Ishikawa (cell line): ENCODE measurements around the gene NHSL1.

Source experiments
- CEBPB ChIP-seq: IDR thresholded peaks from 2 replicates; pipeline ENCODE4 v1.6.1; 2012
- CREB1 ChIP-seq: IDR thresholded peaks from 2 replicates; pipeline ENCODE4 v1.6.1; 2012; ENCODE audit warnings: low read depth
- EGR1 ChIP-seq: IDR thresholded peaks from 2 replicates; pipeline ENCODE4 v1.6.1; 2012
- EP300 ChIP-seq: IDR thresholded peaks from 2 replicates; pipeline ENCODE4 v1.6.1; 2012; ENCODE audit warnings: borderline replicate concordance
- FOXM1 ChIP-seq: IDR thresholded peaks from 2 replicates; pipeline ENCODE4 v1.6.1; 2012; ENCODE audit warnings: low read depth, borderline replicate concordance
- NFIC ChIP-seq: IDR thresholded peaks from 2 replicates; pipeline ENCODE4 v1.6.1; 2012
- RAD21 ChIP-seq: IDR thresholded peaks from 2 replicates; pipeline ENCODE4 v1.6.1; 2012; ENCODE audit warnings: low read depth
- TAF1 ChIP-seq: IDR thresholded peaks from 2 replicates; pipeline ENCODE4 v1.6.1; 2012; ENCODE audit warnings: low read depth, mild to moderate bottlenecking
- TCF12 ChIP-seq: IDR thresholded peaks from 2 replicates; pipeline ENCODE4 v1.6.1; 2012; ENCODE audit warnings: low read depth
- TEAD4 ChIP-seq: IDR thresholded peaks from 2 replicates; pipeline ENCODE4 v1.6.1; 2012
- YY1 ChIP-seq: IDR thresholded peaks from 2 replicates; pipeline ENCODE4 v1.6.1; 2012; ENCODE audit warnings: low read depth
- ZBTB7A ChIP-seq: IDR thresholded peaks from 2 replicates; pipeline ENCODE4 v1.6.1; 2012; ENCODE audit warnings: low read depth
- TF ChIP-seq, protein P1 (sequence below): IDR thresholded peaks from 2 replicates; pipeline ENCODE4 v1.6.1; 2012
- TF ChIP-seq, protein P2 (sequence below): IDR thresholded peaks from 2 replicates; pipeline ENCODE4 v1.6.1; 2012; ENCODE audit warnings: low read depth, mild to moderate bottlenecking
- TF ChIP-seq, protein P3 (sequence below): IDR thresholded peaks from 2 replicates; pipeline ENCODE4 v1.6.1; 2012

The NHSL1 gene

DNA sequence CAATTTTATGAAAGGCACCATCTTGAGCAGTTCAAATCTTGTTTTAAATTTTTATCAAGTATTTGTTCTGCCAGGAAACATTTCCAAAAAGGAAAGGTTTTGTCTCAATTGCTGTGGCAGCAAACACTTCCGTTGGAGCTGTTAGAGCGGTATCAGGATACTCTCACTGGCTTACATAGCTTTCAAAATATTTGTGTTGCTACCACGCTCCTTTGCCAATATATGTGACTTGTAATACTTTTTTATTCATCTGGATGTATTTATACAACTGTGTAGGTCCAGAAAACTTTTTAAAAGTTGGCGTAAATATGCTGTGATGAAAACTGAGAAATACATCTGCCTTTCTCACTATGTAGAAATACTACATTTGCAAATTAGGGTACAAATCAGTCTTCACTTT, 37.8 kb upstream of the NHSL1 start:
- TF ChIP-seq, protein P1, sequence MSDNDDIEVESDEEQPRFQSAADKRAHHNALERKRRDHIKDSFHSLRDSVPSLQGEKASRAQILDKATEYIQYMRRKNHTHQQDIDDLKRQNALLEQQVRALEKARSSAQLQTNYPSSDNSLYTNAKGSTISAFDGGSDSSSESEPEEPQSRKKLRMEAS, result no peak

DNA sequence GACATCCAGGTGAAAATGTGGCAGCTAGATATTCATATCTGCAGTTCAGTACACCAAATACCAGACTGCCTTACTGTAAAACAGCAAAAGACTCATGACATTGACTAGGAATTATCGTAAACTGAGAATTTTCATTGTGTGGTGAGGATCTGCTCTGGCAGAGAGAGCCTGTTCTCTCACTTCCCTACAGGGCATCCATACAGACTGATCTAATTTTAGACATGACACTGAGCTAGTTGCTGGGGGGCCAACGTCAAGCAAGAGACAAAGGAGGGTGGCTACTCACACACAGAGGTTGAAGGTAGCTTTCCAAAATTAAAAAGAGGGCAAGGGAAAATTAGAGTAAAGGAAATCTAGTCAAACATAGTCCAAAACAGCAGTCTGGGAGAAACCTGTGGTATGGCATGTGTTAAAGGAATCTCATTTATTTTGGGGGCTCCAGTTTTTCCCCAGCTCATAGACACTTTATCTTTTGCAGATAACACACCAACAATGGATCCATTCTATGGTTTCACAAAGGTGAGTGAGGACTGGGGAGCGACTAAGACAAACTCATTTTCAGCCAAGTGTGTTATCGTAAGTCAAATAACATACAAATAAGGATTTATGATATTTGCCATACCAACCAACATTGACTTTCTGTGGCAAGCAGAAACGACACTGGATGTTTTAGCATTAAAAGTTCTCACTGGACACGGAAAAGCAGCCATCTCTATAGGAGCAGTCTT, 36.6 kb upstream of the NHSL1 start:
- no peak for TF ChIP-seq TAF1
- TF ChIP-seq TCF12, result no peak
- no peak for TF ChIP-seq YY1
- TF ChIP-seq ZBTB7A, result no peak
- TF ChIP-seq, protein P2, sequence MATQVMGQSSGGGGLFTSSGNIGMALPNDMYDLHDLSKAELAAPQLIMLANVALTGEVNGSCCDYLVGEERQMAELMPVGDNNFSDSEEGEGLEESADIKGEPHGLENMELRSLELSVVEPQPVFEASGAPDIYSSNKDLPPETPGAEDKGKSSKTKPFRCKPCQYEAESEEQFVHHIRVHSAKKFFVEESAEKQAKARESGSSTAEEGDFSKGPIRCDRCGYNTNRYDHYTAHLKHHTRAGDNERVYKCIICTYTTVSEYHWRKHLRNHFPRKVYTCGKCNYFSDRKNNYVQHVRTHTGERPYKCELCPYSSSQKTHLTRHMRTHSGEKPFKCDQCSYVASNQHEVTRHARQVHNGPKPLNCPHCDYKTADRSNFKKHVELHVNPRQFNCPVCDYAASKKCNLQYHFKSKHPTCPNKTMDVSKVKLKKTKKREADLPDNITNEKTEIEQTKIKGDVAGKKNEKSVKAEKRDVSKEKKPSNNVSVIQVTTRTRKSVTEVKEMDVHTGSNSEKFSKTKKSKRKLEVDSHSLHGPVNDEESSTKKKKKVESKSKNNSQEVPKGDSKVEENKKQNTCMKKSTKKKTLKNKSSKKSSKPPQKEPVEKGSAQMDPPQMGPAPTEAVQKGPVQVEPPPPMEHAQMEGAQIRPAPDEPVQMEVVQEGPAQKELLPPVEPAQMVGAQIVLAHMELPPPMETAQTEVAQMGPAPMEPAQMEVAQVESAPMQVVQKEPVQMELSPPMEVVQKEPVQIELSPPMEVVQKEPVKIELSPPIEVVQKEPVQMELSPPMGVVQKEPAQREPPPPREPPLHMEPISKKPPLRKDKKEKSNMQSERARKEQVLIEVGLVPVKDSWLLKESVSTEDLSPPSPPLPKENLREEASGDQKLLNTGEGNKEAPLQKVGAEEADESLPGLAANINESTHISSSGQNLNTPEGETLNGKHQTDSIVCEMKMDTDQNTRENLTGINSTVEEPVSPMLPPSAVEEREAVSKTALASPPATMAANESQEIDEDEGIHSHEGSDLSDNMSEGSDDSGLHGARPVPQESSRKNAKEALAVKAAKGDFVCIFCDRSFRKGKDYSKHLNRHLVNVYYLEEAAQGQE, result no peak
- no peak for TF ChIP-seq RAD21
- TF ChIP-seq EP300, result no peak

DNA sequence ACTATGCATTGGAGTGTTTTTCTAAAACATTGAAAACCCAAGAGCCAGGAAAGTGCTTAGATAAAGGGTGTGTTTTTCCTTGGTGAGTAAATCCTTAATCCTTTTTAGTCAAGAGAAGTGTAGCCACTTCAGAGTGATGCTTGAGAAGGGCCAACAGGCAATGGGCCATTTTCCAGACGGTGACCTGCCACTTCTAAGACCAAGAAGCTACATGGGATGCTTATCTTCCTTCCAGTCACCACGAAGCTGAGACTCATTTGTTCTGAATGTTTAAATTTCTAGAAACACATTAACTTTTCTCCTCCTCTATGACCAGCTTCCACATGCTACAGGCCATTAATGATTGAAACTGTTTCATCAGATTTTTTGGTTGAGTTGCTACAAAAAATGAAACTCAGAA, 34.4 kb upstream of the NHSL1 start:
- no peak for TF ChIP-seq ZBTB7A
- no peak for TF ChIP-seq CREB1
- TF ChIP-seq EP300, result no peak
- no peak for TF ChIP-seq CEBPB
- TF ChIP-seq TEAD4, result no peak
- TF ChIP-seq, protein P1, result no peak
- TF ChIP-seq, protein P3, sequence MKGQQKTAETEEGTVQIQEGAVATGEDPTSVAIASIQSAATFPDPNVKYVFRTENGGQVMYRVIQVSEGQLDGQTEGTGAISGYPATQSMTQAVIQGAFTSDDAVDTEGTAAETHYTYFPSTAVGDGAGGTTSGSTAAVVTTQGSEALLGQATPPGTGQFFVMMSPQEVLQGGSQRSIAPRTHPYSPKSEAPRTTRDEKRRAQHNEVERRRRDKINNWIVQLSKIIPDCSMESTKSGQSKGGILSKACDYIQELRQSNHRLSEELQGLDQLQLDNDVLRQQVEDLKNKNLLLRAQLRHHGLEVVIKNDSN, result no peak
- TF ChIP-seq TAF1, result no peak
- TF ChIP-seq RAD21, result no peak
- no peak for TF ChIP-seq FOXM1
- no peak for TF ChIP-seq YY1
- TF ChIP-seq, protein P2, result no peak
- TF ChIP-seq EGR1, result no peak
- TF ChIP-seq TCF12, result no peak
- no peak for TF ChIP-seq NFIC

DNA sequence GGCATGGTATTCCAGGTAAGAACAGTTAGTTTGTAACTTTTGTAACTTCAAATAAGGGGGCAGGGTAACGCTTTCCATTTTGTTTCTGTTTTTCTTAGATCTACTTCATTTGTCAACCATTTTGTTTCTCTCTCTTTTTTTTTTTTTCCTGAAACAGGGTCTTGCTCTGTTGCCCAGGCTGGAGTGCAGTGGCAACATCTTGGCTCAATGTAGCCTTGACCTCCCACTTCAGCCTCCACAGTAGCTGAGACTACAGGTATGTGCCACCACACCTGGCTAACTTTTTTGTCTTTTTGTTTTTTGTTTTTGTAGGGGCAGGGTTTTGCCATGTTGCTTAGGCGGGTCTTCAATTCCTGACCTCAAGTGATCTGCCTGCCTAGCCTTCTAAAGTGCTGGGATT, 32.1 kb upstream of the NHSL1 start:
- TF ChIP-seq, protein P1, result no peak
- TF ChIP-seq, protein P3, result no peak
- no peak for TF ChIP-seq NFIC
- TF ChIP-seq EP300, result no peak
- TF ChIP-seq TCF12, result no peak
- no peak for TF ChIP-seq CREB1
- TF ChIP-seq RAD21, result no peak
- TF ChIP-seq ZBTB7A, result no peak
- no peak for TF ChIP-seq EGR1
- TF ChIP-seq CEBPB, result no peak

DNA sequence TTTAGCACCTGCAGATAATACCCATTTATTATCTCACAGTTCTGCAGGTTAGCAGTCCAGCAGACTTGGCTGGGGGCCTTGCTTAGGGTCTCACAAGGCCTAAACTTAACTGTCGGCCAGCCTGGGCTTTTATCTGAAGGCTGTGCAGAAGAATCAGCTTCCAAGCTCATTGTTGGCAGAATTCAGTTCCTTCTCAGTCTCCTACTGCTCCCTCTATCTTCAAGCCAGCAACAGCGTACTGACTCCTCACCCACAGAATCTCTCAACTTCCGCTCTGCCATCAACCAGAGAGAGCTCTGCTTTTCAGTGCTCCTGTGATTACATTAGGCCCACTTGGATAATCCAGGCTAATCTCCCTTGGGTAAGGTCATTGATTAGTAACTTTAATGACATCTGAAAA, 30.2 kb upstream of the NHSL1 start:
- TF ChIP-seq TCF12 (no peak), RAD21 (no peak), CREB1 (no peak), NFIC (no peak)
- TF ChIP-seq, protein P1, result no peak

DNA sequence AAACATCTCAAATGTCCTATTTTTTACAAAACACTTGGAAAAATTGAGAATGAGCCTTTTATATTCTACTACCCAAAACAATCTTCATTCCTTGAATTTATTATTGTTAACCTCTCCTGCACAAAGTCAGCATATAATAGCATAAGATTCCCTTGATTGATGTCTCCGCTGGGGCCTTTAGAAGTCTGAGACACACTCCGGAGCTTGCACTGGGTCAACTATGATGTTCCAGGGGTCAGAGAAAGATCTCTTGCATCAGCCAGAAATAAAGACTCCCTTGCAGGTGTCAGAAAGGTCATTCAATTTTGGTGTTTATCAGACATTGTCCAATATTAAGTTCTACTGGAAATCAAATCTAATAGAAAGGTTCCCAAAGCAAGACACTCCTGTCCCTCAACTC, 29.7 kb upstream of the NHSL1 start:
- TF ChIP-seq ZBTB7A (no peak), EGR1 (no peak), RAD21 (no peak), CEBPB (no peak), NFIC (no peak), TCF12 (no peak), TEAD4 (no peak), FOXM1 (no peak), CREB1 (no peak), YY1 (no peak), EP300 (no peak), TAF1 (no peak)
- TF ChIP-seq, protein P3, result no peak
- TF ChIP-seq, protein P1, result no peak
- TF ChIP-seq, protein P2, result no peak
